HCT116 (cell line): ENCODE measurements around the gene DGKG.

Experiments used
- CEBPB ChIP-seq: IDR thresholded peaks from 2 replicates; pipeline ENCODE4 v1.6.1; 2012; ENCODE audit warnings: low read depth
- CTCF ChIP-seq, 3 experiments: fragments of 200-600 bp in 1 of 3; sonication (generic) in 1 of 3; IDR thresholded peaks in 2 of 3; conservative IDR thresholded peaks in 1 of 3; 2 replicates each; pipeline ENCODE4 v1.5.1; 2012 to 2017; ENCODE audit warnings: low read depth in 2 of 3, low read length in 2 of 3, antibody characterized with exemption in 1 of 3, borderline replicate concordance in 1 of 3, control low read depth in 1 of 3, mild to moderate bottlenecking in 1 of 3, mixed read lengths in 1 of 3, mixed run types in 1 of 3, moderate library complexity in 1 of 3; ENCODE audit not compliant: insufficient read depth in 1 of 3
- EGR1 ChIP-seq: IDR thresholded peaks from 2 replicates; pipeline ENCODE4 v1.6.1; 2012; ENCODE audit warnings: low read depth
- EZH2 ChIP-seq: fragments of 200-600 bp; sonication (generic); IDR thresholded peaks from 2 replicates; pipeline ENCODE4 v1.6.1; 2017; ENCODE audit warnings: antibody characterized with exemption, mixed run types
- EZH2phosphoT487 ChIP-seq: fragments of 200-600 bp; IDR thresholded peaks from 2 replicates; pipeline ENCODE4 v1.6.1; 2018; ENCODE audit warnings: antibody characterized with exemption, borderline replicate concordance
- POLR2A ChIP-seq: IDR thresholded peaks from 2 replicates; pipeline ENCODE4 v1.7.0; 2011; ENCODE audit warnings: borderline replicate concordance; ENCODE audit not compliant: insufficient read depth, insufficient read length; ENCODE audit errors: extremely low read depth
- POLR2AphosphoS5 ChIP-seq: IDR thresholded peaks from 2 replicates; pipeline ENCODE4 v1.6.1; 2011; ENCODE audit warnings: mild to moderate bottlenecking, low read depth, low read length, moderate library complexity
- RAD21 ChIP-seq: IDR thresholded peaks from 2 replicates; pipeline ENCODE4 v1.6.1; 2012; ENCODE audit warnings: low read depth, mild to moderate bottlenecking
- SIN3A ChIP-seq: IDR thresholded peaks from 2 replicates; pipeline ENCODE4 v1.6.1; 2012; ENCODE audit warnings: low read depth
- YY1 ChIP-seq: IDR thresholded peaks from 2 replicates; pipeline ENCODE4 v1.6.1; 2011; ENCODE audit warnings: low read length, low read depth, moderate library complexity, mild to moderate bottlenecking; ENCODE audit not compliant: insufficient replicate concordance; ENCODE audit errors: extremely low read depth
- ZNF274 ChIP-seq: fragments of 200-500 bp; sonication (Bioruptor generic); IDR thresholded peaks from 2 replicates; pipeline ENCODE4 v1.6.1; 2014; ENCODE audit warnings: mild to moderate bottlenecking, low read depth, low read length, inconsistent platforms
- TF ChIP-seq, protein P1 (sequence below): IDR thresholded peaks from 2 replicates; pipeline ENCODE4 v1.6.1; 2012; ENCODE audit warnings: low read depth

DNA sequence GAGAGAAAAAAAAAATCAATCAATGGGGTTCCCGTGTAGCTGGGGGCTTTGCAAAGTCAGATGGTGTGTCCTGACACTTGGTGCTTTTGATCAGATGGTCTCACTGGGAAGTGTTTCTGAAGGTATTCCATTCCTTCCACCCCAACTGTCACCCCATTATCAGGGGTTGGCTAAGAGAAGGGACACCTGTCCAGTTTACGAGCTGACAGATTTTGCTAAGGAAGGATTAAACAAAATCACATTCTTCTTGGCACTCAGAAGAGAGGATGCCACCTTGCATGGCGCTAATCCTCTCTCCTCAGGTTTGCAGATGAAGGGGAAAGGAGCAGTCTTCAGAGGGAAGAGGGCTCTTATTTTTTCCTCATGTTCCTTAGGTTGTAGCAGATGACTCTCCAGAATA lies 149.4 kb downstream of the DGKG start:
- TF ChIP-seq CTCF (IDR thresholded peaks at IDR 0.05 in 2 of 3, conservative IDR thresholded peaks at IDR 0.05 in 1 of 3; ENCODE audit: borderline replicate concordance in 1 of 3, insufficient read depth in 1 of 3, low read depth in 2 of 3, low read length in 2 of 3) (no peak), SIN3A (no peak), POLR2AphosphoS5 (no peak), EZH2 (no peak), POLR2A (no peak), RAD21 (no peak), EZH2phosphoT487 (no peak), EGR1 (no peak), YY1 (no peak), CEBPB (no peak), ZNF274 (no peak)
- TF ChIP-seq, protein P1, sequence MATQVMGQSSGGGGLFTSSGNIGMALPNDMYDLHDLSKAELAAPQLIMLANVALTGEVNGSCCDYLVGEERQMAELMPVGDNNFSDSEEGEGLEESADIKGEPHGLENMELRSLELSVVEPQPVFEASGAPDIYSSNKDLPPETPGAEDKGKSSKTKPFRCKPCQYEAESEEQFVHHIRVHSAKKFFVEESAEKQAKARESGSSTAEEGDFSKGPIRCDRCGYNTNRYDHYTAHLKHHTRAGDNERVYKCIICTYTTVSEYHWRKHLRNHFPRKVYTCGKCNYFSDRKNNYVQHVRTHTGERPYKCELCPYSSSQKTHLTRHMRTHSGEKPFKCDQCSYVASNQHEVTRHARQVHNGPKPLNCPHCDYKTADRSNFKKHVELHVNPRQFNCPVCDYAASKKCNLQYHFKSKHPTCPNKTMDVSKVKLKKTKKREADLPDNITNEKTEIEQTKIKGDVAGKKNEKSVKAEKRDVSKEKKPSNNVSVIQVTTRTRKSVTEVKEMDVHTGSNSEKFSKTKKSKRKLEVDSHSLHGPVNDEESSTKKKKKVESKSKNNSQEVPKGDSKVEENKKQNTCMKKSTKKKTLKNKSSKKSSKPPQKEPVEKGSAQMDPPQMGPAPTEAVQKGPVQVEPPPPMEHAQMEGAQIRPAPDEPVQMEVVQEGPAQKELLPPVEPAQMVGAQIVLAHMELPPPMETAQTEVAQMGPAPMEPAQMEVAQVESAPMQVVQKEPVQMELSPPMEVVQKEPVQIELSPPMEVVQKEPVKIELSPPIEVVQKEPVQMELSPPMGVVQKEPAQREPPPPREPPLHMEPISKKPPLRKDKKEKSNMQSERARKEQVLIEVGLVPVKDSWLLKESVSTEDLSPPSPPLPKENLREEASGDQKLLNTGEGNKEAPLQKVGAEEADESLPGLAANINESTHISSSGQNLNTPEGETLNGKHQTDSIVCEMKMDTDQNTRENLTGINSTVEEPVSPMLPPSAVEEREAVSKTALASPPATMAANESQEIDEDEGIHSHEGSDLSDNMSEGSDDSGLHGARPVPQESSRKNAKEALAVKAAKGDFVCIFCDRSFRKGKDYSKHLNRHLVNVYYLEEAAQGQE: no peak
